HG03108 (cell line): ENCODE data around the gene XXYLT1.

ENCODE experiments used
- ATAC-seq: cut with Tn5 transposase; IDR thresholded peaks from one replicate; pipeline ENCODE4 v1.9.1; 2021; ENCODE audit warnings: moderate library complexity; ENCODE audit not compliant: unreplicated experiment

The XXYLT1 gene

GRCh38 chr3:195155570-195156241, 115.3 kb downstream of the XXYLT1 start:
- ATAC-seq, result no peak

GRCh38 chr3:195154793-195155535, 116.0 kb downstream of the XXYLT1 start:
- ATAC-seq, result peak; percentile 38

DNA sequence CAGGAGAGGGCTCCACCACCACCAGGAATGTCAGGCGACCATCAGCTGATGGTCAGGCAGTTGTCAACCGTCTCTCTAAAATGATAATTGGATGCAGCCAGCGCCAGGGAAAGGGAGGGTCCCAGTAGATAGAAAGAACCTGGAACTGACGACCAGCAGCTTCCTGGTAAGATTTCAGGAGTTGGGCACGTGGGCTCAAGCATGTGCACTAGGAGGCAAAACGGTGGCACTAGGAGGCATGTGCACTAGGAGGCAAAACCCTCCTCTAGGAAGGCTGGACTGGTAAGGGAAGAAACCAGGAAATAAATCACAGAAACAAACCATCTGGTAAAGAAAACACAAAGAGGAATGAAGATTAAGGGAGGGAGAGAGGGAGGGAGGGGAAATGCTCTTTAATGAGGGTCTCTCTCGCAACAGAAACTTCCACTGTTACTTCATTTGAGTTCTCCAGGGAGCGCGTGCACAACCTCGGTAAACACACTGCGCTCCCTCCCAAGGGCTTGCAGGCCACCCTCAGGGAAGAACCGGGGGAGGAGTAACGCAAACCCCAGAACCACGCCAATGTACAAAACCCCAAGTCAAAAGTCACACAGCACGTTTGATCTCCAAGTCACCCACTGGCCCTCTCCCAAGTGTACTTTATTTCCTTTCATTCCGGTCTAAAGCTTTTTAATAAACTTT, 116.7 kb downstream of the XXYLT1 start:
- ATAC-seq, result no peak

- no peak for ATAC-seq
Observed at GRCh38 chr3:195153653-195154052, 117.3 kb downstream of the XXYLT1 start.

DNA sequence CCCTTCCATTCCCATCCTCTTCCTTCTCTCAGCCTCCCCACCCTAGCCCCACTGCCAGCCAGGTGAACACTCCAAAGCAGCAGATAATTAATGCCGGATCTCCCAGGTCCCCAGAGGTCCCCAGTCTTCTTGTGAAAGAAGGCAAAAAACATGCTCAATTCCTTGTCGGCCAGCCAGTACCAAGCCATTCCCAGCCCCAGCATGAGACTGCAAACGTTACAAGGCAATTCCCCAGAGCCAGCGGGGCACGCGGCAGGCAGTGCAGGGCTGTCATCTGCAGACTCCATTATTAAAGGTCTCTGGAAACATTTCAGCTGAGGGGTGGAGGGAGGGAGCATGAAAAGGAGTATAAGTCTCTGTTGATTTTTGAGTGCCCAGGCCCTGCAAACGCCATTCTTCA, 117.8 kb downstream of the XXYLT1 start:
- no peak for ATAC-seq

DNA sequence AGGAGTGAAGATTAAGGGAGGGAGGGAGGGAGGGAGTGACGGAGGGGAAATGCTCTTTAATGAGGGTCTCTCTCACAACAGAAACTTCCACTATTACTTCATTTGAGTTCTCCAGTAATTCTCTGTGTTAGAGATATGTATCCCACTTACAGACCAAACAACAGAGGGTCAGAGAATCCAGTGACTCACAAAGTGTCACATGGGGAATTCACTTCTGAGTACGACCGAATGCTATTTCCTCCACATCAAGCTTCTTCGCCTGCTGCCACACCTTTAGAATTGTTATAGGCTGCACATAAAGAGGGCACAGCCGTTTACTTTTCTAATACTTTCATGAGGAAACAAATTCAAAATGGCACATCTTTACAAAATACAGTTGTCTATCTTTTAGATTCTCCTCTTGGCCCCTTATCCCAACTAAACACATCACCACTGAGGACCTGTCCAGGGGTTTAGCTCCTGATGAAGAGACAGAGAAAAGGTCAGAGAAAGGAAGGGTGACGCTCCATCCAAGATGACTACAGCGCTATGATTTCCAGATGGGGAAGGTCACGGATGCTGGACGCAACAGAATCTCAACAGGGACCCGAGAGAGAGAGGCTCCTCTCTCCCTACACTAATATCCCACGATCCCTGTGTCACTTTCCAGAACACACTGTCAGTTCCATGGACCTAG, 119.0 kb downstream of the XXYLT1 start:
- ATAC-seq, result no peak

- no peak for ATAC-seq
Observed at GRCh38 chr3:195151402-195151801, 119.6 kb downstream of the XXYLT1 start.

DNA sequence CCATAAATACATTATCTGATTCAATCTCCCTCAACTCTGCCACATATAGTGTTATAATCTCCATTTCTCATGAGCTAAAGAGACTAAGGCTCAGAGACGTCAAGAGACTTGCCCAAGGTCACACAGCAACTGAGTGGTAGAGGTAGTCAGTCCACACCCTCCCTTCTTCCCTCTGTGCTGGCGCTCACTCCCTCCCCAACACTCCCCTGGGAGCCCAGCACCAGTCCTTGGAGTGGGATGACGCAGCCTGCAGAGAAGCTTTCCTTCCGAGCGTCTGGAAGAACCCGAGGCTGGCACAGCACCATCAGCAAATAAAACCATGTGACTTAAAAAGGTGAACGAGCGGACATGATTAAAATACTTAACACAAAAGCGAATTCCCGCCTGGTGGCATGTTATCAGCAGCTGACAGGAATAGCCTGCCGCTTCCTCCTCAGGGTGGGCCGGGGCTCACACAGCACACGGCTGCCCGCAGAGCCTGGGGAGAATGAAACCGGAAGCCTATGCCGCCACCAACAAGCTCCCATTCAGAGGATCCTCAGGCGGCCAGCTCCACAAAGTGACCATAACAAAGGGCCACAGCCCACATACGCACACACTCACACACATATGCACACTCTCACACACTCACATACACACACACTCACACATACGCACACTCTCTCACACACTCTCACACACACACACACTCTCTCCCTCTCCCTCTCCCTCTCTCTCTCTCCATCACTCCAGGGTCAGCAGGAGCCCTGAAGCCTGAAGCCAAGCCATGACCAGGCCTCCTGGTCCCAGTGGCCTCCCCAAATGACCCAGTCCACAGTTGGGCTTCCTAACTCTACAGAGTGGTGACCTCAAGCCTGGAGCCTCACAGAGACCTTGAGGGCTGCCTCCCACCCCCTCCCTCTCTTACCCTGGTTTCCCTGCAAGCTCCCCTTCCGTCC, 120.5 kb downstream of the XXYLT1 start:
- ATAC-seq, result peak; percentile 35

DNA sequence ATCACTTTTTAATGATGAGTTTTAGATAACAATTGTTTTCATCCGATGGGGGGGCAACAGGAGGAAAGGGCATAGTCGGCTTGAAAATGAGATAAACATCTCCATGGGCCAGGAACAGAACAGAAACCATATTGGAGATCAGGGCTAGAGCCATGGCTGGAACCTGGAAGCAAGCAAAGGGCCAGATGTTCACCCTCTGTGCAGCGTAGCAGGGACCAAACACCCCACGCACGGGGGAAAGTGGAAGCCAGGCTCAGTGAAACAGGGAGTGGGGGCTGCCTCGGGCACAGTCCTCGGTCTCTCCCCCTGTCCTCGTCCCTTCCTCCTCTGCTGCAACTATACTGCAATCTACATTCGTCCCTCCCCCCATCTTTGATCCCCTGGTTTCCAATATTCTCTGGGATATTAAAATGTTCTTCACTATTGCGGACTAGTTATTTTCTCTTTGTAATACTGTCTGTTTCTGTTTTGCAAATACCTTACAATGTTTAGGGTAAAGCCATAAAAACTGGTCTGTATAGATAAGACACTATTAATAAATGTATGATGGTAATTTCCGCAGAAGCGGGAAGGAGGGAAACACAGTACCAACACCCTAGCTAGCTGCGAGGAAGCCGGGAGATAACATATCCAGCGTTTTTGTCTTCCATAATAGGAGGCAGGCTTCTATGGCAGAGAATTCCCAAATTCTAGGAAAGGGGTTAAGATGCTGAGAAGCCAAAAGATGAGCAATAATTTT, 121.5 kb downstream of the XXYLT1 start:
- ATAC-seq, result no peak

- no peak for ATAC-seq
Observed at GRCh38 chr3:195148549-195148948, 122.4 kb downstream of the XXYLT1 start.

DNA sequence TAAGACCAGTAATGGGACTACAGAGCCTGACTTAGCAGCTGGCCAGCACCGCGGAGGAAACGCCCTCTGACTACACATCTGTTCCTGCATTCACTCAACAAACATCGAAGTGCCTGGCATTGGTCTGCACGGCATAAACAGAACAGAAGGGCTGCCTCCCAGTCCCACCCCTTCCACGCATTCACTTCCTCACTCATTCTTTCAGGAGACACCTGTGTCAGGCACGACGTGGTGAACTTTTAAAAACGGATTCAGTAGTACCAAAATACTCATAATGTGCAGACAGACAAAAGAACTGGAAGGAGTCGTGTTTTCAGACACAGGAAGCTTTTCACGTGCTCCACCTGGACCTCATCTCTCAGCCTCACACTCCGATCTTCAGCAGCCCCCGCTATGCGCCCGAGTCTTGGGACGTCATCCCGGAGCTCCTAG, 123.3 kb downstream of the XXYLT1 start:
- peak; percentile 75 for ATAC-seq

DNA sequence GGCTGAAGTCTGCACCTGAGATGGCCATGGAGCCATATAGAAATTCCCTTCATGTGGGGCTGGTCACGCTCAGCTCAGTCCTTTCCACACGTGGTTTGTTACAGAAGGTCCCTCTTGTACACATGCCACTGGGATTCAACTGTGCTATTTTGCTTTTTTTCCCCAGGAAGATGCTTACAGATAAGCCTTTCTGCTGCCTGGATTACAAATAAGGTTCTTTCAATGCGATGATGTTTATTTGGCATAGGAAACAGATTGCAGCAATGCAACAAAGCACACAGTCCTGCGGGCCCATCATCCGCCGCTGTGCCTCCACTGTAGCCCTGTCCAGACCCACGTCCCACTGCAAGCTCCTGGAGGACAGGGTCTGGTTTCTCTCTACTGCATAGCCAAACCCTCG, 124.8 kb downstream of the XXYLT1 start:
- ATAC-seq, result no peak

DNA sequence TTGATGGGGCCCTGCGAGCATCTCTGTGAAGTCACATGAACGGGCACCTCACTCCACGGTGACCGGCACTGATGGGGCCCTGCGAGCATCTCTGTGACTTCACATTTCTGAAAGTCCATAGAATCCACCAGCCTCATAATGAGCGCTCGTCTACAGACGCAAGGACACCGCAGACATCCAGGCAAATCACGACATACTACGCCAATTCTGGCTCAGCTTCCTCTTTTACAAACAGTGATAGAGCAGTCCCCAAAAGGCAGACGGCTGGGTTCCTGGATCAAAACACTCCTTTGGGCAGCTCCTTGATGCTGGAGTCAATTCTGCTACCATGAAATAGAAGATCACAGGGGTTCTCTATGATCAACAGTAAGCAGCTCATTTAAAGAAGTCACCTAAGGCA, 125.4 kb downstream of the XXYLT1 start:
- ATAC-seq, result no peak

- no peak for ATAC-seq
Observed at GRCh38 chr3:195143221-195143620, 127.7 kb downstream of the XXYLT1 start.

DNA sequence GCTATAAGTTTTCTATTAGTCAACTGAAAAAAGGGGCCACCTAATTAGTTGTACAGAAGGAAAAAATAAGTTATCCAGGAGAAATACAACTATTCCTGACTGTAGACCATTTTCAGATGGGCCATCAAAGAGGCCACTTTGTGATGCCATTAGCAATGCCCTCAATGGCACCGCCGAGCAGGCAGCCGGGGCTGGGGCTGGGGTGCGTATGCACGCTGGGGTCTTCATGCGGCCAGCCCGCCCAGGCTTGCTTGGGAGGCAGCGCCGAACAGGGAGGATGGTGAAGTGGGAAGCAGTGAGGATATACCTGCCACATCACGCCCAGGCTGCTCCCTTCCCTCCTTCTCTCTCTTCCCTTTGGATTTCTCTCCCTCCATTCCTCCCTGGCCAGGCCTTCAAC, 128.4 kb downstream of the XXYLT1 start:
- no peak for ATAC-seq

DNA sequence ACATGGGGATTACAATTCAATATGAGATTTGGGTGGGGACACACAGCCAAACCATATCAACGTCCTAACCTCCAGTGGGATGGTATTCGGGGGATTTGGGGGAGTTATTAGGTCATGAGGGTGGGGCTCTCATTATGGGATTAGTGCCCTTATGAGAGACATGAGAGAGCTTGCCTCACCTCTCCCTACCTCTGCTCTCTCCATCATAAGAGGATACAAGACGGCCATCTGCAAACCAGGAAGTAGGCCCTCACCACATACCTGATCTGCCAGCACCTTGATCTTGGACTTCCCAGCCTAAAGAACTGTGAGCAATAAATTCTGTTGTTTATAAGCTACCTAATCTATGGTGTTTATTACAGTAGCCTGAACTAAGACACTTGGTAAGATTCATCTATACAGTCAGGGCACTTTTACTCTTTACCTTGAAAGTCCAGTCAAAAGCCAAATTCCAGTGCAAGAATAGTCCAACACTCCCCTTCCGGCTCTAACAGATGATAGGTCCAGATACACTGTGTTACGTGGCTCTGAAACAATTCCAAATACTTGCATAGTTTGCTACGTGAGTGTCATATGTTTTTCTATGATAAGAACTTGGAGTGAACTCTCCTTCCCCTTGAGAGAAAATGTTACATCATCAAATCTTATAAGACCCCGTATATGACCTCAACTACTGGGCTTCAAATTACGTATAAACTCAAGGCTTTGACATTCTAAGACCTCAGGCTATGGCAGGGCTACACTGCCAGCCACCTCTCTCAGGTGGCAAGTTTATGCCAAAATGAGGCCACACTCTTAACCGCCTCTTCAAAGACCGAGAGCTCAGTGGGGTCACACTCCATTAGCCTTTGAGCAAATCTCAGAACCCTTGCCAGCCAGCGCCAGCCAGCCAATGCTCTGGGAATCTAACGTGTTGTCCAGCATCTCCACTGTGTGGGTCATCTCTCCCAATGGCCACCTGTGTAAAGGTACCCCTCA, 129.9 kb downstream of the XXYLT1 start:
- no peak for ATAC-seq

GRCh38 chr3:195140410-195140809, 130.5 kb downstream of the XXYLT1 start:
- ATAC-seq, result no peak

GRCh38 chr3:195139876-195140240, 131.1 kb downstream of the XXYLT1 start:
- no peak for ATAC-seq
